Measurements from ENCODE around the gene RBPJL.

Gene RBPJL

GRCh38 chr20:45306431-45306982 is at the start of gene RBPJL:
TSS of gene RBPJL (plus strand) at chr20:45306840. CDS start at chr20:45306923, 83 bp downstream.
- peak; percentile 40 for DNase-seq

DNA sequence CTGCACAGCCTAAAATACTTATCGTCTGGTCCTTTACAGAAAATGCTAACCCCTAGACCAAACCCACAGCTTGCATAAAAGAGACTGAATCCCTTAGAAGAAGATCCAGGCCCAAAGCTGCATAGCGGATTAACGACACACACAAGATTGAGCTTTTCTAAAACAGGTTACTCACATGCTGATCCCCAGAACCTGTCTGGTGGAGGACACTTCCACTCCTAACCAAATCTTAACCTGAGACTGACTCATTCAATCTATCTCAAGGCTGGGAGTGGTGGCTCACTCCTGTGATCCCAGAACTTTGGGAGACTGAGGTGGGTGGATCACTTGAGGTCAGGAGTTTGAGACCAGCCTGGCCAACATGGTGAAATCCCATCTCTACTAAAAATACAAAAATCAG is 49.5 kb upstream of the RBPJL start:
- DNase-seq: no peak

DNA sequence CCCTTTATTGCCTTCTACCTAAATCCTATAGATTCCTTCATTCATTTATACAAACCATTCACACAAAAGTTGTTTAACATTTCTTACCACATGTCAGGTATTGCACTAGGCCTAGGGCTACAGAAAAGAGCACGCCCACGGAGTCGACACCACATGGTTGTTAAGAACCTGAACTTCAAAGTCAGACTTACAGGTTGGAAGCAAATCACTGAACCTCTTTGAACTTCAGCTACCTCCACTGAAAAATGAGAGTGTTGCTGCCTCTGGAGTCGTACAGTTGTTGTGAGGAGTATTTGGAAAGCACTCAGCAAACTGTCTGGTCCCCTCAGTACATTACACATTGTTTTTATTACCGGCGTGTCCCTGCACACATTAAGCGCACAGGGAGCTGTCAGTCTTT is 48.9 kb upstream of the RBPJL start:
- no peak for DNase-seq

GRCh38 chr20:45258259-45258658 is 48.4 kb upstream of the RBPJL start:
- no peak for DNase-seq

- no peak for DNase-seq
Observed at GRCh38 chr20:45258664-45259063, 48.0 kb upstream of the RBPJL start.

DNA sequence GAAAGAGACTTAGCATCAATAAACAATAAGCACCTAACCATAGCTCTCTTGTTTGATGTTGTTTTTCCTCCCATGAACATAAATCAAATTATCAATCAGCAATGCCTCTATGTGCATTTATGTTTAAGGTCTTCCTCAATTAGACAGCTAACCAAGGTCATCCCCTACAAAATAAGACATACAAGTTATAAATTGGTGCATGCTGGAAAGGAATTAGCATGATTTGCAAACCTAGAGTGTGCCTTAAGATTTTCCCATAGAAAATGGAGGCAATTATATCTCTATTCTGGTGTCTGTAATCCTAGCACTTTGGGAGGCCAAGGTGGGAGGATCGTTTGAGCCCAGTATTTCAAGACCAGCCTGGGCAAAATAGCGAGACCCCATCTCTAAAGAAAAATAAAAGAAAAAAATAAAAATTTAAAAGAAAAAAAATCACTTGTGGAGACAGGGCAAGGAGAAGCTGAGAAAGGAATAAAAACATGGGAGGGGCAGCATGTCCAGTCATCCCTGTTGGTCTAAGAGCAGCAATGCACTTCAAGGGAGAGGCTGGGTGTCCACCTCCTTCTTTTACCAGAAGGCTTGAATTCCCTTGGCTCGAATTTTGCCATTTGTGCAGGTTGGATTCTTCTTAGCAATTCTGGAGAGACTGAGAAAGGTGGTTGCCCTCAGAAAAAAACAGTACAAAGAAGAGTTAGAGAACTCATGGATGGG is 42.9 kb upstream of the RBPJL start:
- DNase-seq: no peak

- DNase-seq: no peak
Observed at GRCh38 chr20:45266977-45267376, 39.7 kb upstream of the RBPJL start.

DNA sequence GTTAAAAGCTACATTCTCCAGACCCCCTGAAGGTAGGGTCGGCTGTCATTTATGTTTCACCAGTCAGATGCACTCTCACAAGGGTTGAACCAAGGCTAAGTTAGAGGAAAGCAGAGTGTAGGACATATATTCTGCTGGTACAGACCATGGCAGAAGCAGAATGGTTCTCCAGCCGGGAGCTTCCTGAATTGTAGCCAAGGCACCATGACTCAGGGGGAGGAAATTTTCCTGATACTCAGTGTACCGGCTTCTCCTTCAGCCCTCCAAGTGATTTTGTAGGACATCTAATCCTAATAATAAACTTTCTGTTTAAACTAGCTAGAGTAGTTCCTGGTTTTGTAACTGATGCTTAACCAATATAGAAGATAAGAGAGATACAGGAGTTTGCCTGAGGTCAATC is 38.1 kb upstream of the RBPJL start:
- DNase-seq: no peak

DNA sequence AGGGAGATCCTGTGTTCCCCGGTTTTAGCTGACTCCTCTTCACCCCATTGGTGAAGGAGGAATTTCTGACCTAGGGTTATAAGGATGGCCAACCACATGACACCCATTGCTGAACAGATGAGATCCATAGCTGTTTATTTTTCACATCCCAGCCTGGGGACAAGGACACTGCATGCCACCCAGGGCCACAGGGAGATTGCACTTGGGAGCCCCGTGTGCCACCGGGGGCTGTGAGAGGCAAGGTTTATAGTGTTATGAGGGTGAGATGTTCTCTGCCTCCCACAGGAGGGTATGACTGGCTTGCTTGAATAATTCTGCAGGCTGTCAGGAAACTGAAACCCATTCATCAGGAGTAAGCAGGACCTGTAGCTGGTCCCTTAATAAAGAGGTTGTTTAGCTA is 37.6 kb upstream of the RBPJL start:
- no peak for DNase-seq

GRCh38 chr20:45269754-45270270 is 36.8 kb upstream of the RBPJL start:
- no peak for DNase-seq

DNA sequence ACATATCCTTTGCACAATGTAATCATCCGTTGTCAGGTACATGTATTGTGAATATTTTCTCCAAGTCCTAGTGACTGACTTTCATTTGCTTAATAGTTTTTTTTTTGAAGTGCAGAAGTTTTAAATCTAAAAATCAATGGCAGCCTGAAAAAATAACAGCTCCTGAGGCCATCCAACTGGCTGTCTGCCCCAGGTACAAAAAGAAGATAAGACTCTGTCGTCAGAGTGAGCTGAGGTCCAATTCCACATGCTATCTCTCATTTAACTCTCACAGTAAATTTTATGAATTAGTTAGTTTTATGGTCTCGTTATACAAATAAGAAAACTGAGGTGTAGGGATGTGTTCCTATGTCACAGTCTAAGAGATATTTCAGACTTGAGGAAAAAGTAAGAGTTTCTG is 31.3 kb upstream of the RBPJL start:
- DNase-seq: no peak

GRCh38 chr20:45279992-45280391 is 26.6 kb upstream of the RBPJL start:
- no peak for DNase-seq

- no peak for DNase-seq
Observed at GRCh38 chr20:45282700-45283550, 23.7 kb upstream of the RBPJL start.

GRCh38 chr20:45283551-45284057 is 23.0 kb upstream of the RBPJL start:
- no peak for DNase-seq

DNA sequence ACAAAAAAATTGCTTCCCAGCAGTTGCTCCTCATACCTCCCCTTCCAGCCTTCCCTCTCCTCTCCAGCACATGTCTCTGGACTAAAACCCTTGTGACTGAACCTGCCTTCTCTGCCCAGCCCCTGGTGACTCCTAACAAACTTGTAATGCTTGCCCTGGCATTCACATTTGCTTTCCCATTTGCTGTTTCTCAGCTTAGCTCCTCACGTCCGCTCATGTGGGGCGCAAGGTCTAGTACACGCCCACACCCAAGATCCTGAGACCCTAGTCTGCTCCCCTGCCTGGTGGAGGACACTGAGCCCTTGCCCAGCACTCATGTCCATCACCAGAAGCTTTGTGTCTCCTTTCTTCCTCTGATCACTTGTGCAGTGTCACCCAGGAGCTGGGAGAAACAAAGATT is 18.3 kb upstream of the RBPJL start:
- DNase-seq: no peak

- no peak for DNase-seq
Observed at GRCh38 chr20:45288860-45289259, 17.8 kb upstream of the RBPJL start.

DNA sequence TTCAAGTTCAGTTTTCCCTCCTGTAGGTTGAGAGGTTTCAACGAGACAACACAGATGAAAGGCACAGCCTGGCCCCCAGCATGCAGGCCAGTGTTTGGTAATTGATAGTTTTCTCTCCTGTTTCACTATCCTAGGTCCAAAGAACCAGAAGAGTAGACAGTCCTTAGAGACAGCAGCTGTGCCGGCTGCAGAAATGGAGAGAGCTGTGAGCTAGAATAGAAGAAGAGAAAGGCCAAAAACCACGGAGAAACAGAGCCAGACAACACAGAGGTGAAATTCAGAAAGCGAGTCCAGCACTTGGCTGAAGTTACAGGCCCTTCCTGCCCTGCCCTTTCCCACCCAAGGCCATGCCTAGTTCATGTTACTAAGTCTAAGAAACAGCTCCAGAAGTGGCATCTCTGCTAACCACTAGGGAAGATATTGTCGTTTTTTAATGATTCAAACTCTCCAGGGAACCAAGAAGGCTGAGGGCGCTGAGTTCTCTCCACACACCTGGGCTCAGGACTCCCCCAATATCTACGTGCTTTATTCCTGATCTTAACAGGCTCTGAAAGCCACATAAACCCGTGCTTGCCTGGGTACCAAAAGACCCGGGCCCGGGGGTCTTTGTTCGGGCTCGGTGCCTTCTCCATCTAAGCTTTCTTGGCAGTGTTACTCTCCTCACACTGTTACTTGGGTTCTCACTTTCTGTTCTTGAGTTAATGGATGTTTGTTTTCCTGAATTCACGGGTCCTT is 16.5 kb upstream of the RBPJL start:
- DNase-seq: no peak

- DNase-seq: peak; percentile 51
Observed at GRCh38 chr20:45290677-45291355, 15.8 kb upstream of the RBPJL start.

GRCh38 chr20:45291526-45291925 is 15.1 kb upstream of the RBPJL start:
- no peak for DNase-seq

DNA sequence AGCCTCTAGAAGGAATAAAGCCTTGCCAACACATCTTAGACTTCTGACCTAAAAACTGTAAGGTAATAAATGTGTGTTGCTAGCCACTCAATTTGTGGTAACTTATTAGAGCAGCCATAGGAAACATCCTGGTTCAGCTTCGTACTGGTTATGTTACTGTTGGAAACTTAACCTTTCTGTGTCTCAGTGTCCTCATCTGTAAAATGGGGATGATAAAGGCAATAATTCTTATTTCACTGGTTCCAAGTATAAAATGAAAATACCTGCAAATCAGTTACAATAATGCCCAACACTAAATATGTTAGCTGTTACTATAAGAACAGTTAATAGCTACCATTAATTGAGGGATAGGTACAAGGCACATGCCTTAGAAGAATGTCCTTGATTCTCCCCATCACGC is 14.3 kb upstream of the RBPJL start:
- no peak for DNase-seq

DNA sequence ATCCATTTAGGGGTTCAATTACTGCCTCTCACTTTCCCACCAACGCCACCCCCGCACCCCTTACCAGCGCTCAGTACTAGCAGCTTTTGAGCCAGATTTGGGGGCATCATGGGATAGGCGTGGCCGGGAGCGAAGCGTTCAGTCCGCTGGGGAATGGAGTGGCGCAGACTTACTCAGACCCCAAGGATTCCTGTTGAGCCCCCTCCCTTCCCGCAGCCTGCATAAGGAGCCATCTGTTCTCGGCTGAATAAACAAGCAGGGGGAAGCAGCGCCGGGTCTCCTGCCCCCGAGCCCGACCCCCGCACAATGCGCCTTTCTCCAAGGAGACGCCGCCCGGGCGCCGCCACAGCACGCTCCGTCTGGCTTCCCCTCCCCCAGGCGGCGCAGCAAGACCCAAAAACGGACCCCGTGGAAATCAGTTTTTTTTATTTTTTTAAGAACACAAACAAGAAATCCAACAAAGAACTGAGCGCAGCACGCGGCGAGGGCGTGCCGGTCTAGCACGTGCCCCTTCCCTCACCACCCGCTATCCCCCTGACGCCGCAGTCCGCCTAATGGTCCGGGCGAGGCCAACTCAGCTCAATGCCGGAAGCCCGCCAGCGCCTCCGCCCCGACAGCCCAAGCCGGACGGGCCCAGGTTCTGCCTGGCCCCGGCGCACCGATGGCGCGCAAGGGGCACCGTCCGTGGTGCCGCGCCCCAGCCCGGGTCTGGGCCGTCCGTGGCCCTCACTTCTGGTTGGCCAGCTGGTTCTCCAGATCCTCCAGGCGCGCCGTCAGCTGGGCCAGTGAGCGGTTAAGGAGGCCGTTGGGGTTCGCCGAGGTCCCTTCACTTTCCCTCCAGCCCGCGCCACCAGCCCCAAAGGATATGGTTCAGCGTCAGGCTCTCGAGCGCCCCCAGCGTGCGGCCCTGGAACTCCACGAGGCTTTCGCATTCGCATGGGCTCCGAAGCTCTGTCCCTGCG is 13.3 kb upstream of the RBPJL start:
- peak; percentile 79 for DNase-seq
